Choroid plexus epithelial cell (primary cell): ENCODE results near the gene MAN1B1.
A peak's percentile ranks its signal among the peaks of the same experiment; 100 is the strongest.

Source experiments
- DNase-seq: peaks from one replicate; pipeline ENCODE4 v3.0.0-alpha.2; 2010; ENCODE audit warnings: low read depth
- H3K4me3 ChIP-seq: 2 replicates; pipeline ENCODE4 v1.5.1; 2011; ENCODE audit warnings: low read depth, mild to moderate bottlenecking, control low read depth, low read length, moderate library complexity
- TF ChIP-seq, protein P1 (sequence below): conservative IDR thresholded peaks from 2 replicates; pipeline ENCODE4 v1.5.1; 2011; ENCODE audit warnings: low read depth, mild to moderate bottlenecking, control low read depth, inconsistent platforms, low read length, moderate library complexity

The MAN1B1 gene

GRCh38 chr9:137073992-137074399, 12.8 kb upstream of the MAN1B1 start:
- no peak overlapping the region for H3K4me3 ChIP-seq
- DNase-seq = no peak
- TF ChIP-seq, protein P1, sequence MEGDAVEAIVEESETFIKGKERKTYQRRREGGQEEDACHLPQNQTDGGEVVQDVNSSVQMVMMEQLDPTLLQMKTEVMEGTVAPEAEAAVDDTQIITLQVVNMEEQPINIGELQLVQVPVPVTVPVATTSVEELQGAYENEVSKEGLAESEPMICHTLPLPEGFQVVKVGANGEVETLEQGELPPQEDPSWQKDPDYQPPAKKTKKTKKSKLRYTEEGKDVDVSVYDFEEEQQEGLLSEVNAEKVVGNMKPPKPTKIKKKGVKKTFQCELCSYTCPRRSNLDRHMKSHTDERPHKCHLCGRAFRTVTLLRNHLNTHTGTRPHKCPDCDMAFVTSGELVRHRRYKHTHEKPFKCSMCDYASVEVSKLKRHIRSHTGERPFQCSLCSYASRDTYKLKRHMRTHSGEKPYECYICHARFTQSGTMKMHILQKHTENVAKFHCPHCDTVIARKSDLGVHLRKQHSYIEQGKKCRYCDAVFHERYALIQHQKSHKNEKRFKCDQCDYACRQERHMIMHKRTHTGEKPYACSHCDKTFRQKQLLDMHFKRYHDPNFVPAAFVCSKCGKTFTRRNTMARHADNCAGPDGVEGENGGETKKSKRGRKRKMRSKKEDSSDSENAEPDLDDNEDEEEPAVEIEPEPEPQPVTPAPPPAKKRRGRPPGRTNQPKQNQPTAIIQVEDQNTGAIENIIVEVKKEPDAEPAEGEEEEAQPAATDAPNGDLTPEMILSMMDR = no peak

- TF ChIP-seq, protein P1 = no peak
- no peak for DNase-seq
- no peak overlapping the region for H3K4me3 ChIP-seq
These were observed 12.0 kb upstream of the MAN1B1 start for GRCh38 chr9:137074657-137075274.

GRCh38 chr9:137075275-137075775, 11.5 kb upstream of the MAN1B1 start:
- no peak overlapping the region for H3K4me3 ChIP-seq
- TF ChIP-seq, protein P1 = no peak

DNA sequence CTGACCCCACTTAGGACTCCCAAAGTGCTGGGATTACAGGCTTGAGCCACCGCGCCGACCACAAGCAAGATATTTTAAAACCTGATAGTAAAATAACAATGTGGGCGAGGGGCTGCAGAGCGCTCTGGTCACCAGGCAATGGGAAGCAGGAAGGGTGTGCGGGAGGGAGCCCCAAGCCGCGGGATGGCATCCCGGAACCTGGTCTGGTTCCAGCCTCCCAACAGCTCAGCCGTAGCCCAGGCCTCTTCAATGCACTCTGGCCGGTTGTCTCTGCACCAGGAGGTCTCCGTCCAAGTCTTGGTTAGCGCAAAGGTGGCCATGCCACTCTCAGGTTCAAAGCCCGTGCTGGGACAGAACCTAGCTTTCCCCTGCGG, 10.2 kb upstream of the MAN1B1 start:
- DNase-seq = no peak
- TF ChIP-seq, protein P1 = no peak
- peak overlapping the region; percentile 74 for H3K4me3 ChIP-seq

More at GRCh38 chr9:137075275-137075775, 11.5 kb upstream of the MAN1B1 start:
- no peak for DNase-seq

- peak; percentile 55 for DNase-seq
- TF ChIP-seq, protein P1 = no peak
- H3K4me3 ChIP-seq = peak within 1 kb of the TSS; percentile 74
These were observed 9.6 kb upstream of the MAN1B1 start, which contains the start of gene UAP1L1 for GRCh38 chr9:137077010-137077747. Gene UAP1L1 (plus strand): TSS chr9:137077517. CDS start chr9:137077533, 16 bp downstream.

- TF ChIP-seq, protein P1 = no peak
- DNase-seq = peak; percentile 11
- H3K4me3 ChIP-seq = peak overlapping the region; percentile 74
These were observed 8.8 kb upstream of the MAN1B1 start for GRCh38 chr9:137077758-137078693.
